Neural crest cell (in vitro differentiated cells): ENCODE measurements around the gene SMCO2. TPM values are rescaled to one million over a fixed set of nuclear protein-coding genes. Genes with fewer than 3 reads are reported as not detected.
"Not testable (repeated sequence)": the region's sequence is repeated elsewhere in the genome, so short reads cannot be mapped to it uniquely, and the experiment has no call there.

ENCODE experiments used
- DNase-seq: peaks from one replicate; pipeline ENCODE4 v3.0.0; 2021; ENCODE audit warnings: low read depth, mixed read lengths, low spot score
- H3K27ac Mint-ChIP-seq: one replicate; pipeline ENCODE4 v1.8.0; 2021; ENCODE audit warnings: mild to moderate bottlenecking, mixed read lengths; ENCODE audit not compliant: unreplicated experiment
- H3K27me3 Mint-ChIP-seq: 2 replicates; pipeline ENCODE4 v1.8.0; 2021; ENCODE audit warnings: low read depth, mild to moderate bottlenecking, mixed read lengths
- H3K36me3 Mint-ChIP-seq: 2 replicates; pipeline ENCODE4 v1.8.0; 2021; ENCODE audit warnings: low read depth, mild to moderate bottlenecking, mixed read lengths
- H3K4me1 Mint-ChIP-seq: 2 replicates; pipeline ENCODE4 v1.8.0; 2021; ENCODE audit warnings: mixed read lengths
- H3K4me3 Mint-ChIP-seq: one replicate; pipeline ENCODE4 v1.8.0; 2021; ENCODE audit warnings: mild to moderate bottlenecking, mixed read lengths
- H3K9me3 Mint-ChIP-seq: 2 replicates; pipeline ENCODE4 v1.8.0; 2021; ENCODE audit warnings: mixed read lengths
- CTCF ChIP-seq: fragments of 200-600 bp; sonication (generic); conservative IDR thresholded peaks from 2 replicates; pipeline ENCODE4 v1.5.0; 2021; ENCODE audit warnings: antibody characterized with exemption, mild to moderate bottlenecking
- total RNA-seq: library from RNA; stranded (reverse); gene quantifications from 2 replicates; pipeline ENCODE4 v1.2.1, GENCODE V29; 2021

The SMCO2 gene
- total RNA-seq, 1 donor from 2014 or later, result not detected

DNA sequence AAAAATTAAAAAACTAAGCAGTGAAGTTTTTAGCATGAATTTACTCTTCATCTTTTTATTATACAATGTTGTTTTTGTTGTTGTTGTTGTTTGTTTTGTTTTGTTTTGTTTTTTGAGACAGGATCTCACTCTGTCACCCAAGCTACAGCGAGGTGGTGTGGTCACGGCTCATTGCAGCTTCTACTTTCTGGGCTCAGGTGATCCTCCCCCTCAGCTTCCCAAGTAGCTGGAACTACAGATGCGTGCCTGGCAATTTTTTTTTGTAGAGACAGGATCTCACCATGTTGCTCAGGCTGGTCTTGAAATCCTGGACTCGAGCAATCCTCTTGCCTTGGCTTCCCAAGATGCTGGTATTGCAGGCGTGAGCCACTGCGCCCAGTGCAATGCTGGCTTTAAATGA, 88.8 kb downstream of the SMCO2 start:
- no peak for TF ChIP-seq CTCF
- peaks cover 20% of the 10 kb centered on the region for H3K36me3 Mint-ChIP-seq
- H3K4me1 Mint-ChIP-seq, result peaks cover 18% of the 10 kb centered on the region
- no peak overlapping the region for H3K4me3 Mint-ChIP-seq
- peaks cover 4% of the 10 kb centered on the region for H3K9me3 Mint-ChIP-seq
- no peak overlapping the region for H3K27ac Mint-ChIP-seq
- H3K27me3 Mint-ChIP-seq, result no peaks in the 10 kb centered on the region
- DNase-seq, result no peak

DNA sequence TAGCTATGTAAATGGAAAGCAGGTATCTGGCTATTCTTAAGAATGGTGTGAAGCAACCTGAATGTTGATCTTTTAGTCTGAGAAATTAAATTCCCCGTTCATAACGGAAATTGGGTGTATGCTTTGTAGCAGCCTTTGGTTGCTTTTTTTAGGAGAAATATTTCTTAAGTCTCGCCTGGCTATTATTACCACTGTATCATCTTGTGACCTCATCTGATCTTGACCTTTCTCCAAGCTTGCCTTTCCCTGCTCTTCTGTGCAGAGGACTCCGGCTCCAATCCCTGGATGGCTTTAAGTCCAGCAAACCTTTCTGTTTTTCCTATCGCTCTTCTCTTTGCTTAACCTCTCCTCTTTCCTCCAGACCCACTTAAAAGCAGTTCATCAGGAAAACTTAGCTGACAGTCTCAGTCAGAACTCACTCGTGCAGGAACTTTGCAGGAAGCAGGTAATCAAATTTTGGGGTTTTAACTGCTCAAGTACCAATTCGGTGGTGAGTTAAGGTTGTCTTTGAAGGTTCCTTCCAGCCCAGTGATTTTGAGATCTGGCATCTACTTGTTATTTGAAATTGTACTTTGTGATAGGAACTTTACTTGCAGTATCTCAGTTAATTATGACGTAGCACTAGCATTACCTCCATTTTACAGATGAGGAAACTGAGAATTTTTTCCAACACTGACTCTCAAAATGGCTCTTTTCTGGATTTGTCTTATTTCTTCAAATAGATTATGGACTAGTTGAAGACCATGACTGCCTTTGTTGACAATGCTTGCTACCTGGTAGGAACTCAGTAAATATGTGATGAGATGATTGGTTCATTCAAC, 91.5 kb downstream of the SMCO2 start:
- Mint-ChIP-seq H3K4me3 (no peak overlapping the region), H3K9me3 (peaks cover 4% of the 10 kb centered on the region), H3K4me1 (peaks cover 15% of the 10 kb centered on the region), H3K27ac (no peak overlapping the region), H3K27me3 (no peaks in the 10 kb centered on the region), H3K36me3 (peaks cover 20% of the 10 kb centered on the region)
- no peak for TF ChIP-seq CTCF
- DNase-seq, result no peak

GRCh38 chr12:27539191-27539631, 92.7 kb downstream of the SMCO2 start:
- H3K9me3 Mint-ChIP-seq, result peaks cover 4% of the 10 kb centered on the region
- H3K27ac Mint-ChIP-seq, result no peak overlapping the region
- DNase-seq, result no peak
- H3K4me3 Mint-ChIP-seq, result no peak overlapping the region
- TF ChIP-seq CTCF, result no peak
- peaks cover 7% of the 10 kb centered on the region for H3K4me1 Mint-ChIP-seq
- no peaks in the 10 kb centered on the region for H3K27me3 Mint-ChIP-seq
- peaks cover 16% of the 10 kb centered on the region for H3K36me3 Mint-ChIP-seq

DNA sequence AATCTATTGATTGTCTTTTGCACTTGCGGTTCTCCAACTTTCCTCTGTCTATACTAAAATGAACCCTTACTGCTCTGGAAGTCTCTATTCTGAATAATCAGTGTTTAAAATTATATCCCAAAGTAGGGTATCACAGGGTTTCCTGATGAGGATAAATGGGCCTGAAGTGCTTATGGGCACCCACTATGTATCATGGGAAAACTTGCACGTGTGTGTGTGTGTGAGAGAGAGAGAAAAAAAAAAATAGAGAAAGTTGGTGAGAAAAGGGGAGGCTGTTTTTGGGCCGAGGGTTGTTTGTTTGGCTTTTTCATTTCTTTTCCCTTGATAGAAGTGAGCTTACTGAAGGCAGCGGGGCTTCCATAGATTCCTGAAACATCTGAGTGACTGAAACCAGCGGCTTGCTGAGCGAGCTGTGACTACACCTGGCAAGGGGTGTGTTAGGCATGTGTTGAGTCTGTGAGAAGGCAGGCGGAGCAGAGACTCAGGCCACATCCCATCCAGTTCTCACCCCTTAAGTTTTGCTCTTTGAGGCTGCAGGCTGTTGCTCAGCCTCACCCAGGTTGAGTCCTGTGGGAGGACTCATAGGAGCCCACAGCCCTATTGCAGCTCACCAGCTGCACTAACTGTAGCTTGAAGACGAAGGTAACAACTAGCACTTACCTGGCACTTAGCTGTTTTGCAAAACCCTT, 94.6 kb downstream of the SMCO2 start:
- no peaks in the 10 kb centered on the region for H3K27me3 Mint-ChIP-seq
- no peak for DNase-seq
- H3K9me3 Mint-ChIP-seq, result peaks cover 4% of the 10 kb centered on the region
- no peak for TF ChIP-seq CTCF
- H3K4me1 Mint-ChIP-seq, result peaks cover 3% of the 10 kb centered on the region
- peaks cover 13% of the 10 kb centered on the region for H3K36me3 Mint-ChIP-seq
- no peak overlapping the region for H3K27ac Mint-ChIP-seq
- no peak overlapping the region for H3K4me3 Mint-ChIP-seq

- Mint-ChIP-seq H3K9me3 (peaks cover 4% of the 10 kb centered on the region), H3K4me3 (no peak overlapping the region), H3K36me3 (peaks cover 5% of the 10 kb centered on the region), H3K4me1 (peaks cover 3% of the 10 kb centered on the region), H3K27me3 (no peaks in the 10 kb centered on the region), H3K27ac (no peak overlapping the region)
- DNase-seq, result no peak
- TF ChIP-seq CTCF, result no peak
These were observed 96.1 kb downstream of the SMCO2 start for GRCh38 chr12:27542628-27543027.

DNA sequence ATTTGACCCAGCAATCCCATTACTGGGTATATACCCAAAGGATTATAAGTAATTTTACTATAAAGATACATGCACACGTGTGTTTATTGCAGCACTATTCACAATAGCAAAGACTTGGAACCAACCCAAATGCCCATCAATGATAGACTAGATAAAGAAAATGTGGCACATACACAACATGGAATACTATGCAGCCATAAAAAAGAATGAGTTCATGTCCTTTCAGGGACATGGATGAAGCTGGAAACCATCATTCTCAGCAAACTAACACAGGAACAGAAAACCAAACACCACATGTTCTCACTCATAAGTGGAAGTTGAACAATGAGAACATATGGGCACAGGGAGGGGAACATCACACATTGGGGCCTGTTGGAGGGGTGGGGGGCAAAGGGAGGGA, 98.3 kb downstream of the SMCO2 start:
- H3K36me3 Mint-ChIP-seq, H3K9me3 Mint-ChIP-seq: not testable (repeated sequence)
- H3K4me1 Mint-ChIP-seq, result peaks cover 22% of the 10 kb centered on the region

More for the DNA sequence above, 98.3 kb downstream of the SMCO2 start:
- DNase-seq, H3K27me3 Mint-ChIP-seq, H3K27ac Mint-ChIP-seq, H3K4me3 Mint-ChIP-seq: not testable (repeated sequence)
